HG03108 (cell line): ENCODE data around the gene KLRC4.
"Not testable (repeated sequence)": the region's sequence is repeated elsewhere in the genome, so short reads cannot be mapped to it uniquely, and the experiment has no call there.

ENCODE experiments used
- ATAC-seq: cut with Tn5 transposase; IDR thresholded peaks from one replicate; pipeline ENCODE4 v1.9.1; 2021; ENCODE audit warnings: moderate library complexity; ENCODE audit not compliant: unreplicated experiment

The KLRC4 gene

DNA sequence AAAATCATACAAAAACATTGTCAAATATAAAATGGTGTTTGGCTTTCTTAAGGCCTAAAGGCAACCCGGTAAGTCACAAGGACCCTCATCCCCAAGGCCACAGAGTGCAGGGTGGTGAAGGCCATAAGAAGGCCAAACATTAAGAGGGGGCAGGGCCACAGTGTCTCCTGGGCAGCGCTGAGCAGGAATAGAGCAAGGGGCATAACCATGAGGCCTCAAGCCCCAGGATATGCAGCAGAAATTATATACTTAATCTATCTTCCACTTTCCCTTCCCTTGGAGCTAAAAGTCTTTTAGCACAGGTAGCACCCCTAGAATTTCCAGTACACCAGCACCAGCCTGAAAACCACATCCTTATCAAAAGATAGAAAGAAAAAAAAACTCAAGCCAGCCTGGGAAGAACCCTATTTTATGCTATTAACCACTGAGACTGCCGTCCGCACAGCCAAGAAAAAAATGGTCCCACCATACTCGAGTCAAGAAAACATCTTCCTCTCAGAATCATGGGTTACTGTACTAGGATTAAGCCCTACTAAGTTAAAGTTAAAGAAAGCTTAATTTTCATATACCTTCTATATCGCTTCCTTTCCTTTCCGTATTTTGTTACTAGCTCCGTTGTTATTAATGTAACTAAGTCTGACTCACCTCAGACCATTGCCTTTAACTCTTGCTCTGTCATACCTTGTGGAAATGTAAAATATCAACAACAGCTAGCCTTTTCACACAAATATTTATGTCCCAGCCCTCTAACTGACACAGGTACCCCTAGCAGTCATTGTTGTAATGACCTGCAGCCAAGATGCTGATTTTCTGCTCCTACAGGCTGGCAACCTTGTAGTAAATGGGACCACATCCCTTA, 39.8 kb downstream of the KLRC4 start:
- ATAC-seq: no peak

- ATAC-seq: no peak
These were observed 41.1 kb downstream of the KLRC4 start for GRCh38 chr12:10368206-10369171.

GRCh38 chr12:10367714-10368113, 41.8 kb downstream of the KLRC4 start:
- not testable (repeated sequence) for ATAC-seq

GRCh38 chr12:10366875-10367274, 42.7 kb downstream of the KLRC4 start:
- no peak for ATAC-seq

GRCh38 chr12:10365696-10366405, 43.7 kb downstream of the KLRC4 start:
- no peak for ATAC-seq

DNA sequence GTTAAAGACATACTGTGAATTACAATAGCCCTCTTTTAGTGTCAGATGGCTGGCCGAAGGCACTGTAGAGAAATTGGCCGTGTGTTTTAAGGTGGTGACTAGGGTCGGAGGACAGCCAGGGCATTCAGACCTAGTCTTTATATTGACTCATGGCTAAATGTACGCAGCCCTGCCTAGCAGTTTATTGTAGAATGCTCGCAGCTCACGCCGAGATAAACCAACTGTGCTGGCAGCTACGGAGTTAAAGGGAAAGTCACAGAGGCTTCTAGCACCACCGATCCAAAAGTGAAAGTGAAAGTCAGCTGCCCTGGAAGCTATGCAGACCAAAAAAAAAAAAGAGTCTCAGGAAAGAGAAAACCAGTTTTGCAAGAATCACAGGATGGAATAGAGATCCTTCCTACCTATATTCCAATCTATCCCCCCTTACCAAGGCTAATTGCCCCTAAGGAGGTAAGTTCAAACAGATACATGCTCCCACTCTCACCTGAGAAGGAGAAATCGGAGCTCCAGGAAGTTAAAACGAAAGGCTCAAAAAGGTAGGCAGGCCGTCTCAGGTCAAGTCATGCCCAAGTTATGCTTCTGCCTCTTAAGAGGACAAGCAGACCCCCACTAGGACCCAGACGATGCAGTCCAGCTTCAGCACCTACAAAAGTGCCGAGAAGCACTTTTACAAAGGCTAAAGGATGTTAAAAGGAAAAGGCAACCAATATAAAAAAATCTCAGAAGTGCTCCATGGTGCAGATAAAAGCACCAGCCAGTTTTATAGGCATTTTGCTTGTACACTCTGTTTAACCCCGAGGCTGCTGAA, 44.5 kb downstream of the KLRC4 start:
- peak; percentile 35 for ATAC-seq

DNA sequence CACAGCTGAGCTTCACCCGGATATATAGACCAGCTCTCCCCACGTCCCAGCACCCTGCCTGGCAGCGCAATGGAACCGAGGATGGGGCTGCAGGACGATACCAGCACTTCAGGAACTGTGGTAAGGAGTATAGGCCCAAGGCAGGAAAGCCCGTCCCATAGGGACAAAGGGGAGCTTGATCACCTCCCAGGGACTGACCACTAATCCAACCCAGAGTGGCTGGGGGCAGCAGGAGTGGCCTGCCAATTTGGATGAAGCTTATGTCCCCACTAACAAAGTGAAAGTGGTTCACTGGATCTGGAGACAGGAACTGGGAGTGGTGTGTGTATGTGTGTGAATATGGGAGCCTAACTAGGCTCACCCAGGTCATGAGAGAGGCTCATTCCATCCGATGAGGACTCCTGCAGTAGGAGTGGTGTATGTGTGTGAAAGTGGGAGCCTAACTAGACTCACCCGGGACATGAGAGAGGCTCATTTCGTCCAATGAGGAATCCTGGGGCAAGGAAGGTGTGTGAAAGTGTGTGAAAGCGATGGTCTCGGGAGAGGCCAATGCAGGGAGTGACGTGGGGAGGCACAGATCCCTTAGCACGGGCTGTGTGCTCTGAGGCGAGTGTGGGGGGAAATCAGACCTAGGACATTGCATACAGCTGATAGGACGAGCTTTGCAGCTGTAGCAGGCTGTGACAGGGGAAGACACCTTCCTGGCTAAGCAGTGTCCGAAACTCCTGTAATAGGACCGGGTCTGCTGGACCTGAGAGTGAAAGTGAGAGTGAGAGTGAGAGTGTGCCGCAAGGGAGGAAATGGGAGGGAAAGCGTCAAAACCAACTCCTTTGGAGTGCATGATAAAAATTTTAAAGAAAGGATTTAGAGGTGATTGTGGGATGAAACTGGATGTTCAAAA, 45.4 kb downstream of the KLRC4 start:
- ATAC-seq: peak; percentile 89

GRCh38 chr12:10363658-10363913, 46.0 kb downstream of the KLRC4 start:
- no peak for ATAC-seq

DNA sequence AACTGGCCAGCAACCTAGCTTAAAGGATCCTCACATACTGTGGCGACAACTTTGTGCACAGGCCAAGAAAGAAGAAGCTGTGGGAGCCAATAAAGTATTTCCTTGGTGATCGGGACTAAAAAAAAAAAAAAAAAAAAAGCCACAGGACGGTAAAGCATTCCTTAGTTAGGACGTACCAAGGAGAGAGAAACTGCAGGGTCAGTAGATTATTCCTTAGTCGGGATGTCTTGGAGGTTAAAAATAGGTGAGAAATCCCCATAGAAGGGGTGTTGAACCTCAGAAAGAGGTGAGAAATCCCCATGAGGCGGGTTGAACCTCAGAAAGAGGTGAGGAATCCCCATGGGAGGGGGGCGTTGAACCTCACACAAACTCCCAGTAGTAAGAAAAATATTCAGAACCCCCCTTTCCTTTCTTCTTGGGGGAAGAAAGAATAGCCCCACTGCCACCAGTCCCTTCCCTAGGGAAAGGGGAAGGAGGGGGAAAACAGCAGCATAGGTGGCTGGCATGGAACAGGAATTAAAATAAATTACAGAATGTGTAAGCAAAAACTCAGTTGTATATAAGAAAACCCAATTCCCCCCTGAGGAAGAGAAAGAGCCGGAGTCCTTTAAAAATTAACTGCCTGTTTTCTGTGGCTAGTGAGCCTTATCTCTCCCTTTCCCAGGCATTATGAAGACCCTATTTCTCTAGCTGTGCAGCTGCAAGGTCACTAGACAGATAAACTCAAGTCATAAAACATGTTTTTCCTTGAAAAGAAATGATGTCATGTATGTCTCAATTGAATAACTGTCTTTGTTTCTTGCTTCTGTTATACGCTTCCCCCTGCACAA, 46.5 kb downstream of the KLRC4 start:
- no peak for ATAC-seq

DNA sequence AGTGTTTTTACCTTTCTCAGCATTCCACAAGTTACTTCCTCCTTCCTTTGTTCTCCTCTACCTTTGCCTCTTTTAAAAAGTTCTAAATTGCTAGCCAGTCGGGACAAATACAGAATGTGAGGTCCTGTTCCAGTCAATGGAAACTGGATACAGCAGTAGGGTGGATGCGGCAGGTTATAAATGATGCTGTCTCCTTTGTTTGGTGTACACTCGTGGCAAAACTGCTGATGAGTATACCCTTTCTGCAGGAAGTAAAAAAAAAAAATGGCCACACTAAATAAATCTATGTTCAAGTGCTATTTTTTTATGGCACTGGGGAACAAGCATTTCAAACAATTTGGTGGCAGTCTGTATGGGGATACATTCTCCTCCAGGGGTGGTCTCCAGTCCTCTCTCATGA, 47.2 kb downstream of the KLRC4 start:
- ATAC-seq: no peak

DNA sequence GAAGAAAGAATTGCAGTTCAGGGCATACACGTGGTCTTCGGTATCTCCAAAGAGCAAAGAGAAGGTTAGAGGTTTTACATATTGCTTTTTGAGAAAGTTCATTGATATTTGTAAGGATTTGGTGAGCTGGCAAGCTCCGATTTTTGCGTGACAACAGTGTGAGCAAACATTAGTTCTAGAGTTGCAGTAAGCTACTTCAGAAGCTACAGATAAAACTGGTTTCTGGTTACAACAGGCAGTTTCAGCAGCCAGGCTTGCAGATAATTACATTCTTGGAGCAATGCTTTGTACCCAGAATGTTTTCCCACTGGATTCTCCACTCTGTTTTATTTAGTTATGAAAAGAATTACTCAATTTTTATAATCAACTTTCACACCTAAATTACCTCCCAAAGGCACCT, 47.9 kb downstream of the KLRC4 start:
- no peak for ATAC-seq

DNA sequence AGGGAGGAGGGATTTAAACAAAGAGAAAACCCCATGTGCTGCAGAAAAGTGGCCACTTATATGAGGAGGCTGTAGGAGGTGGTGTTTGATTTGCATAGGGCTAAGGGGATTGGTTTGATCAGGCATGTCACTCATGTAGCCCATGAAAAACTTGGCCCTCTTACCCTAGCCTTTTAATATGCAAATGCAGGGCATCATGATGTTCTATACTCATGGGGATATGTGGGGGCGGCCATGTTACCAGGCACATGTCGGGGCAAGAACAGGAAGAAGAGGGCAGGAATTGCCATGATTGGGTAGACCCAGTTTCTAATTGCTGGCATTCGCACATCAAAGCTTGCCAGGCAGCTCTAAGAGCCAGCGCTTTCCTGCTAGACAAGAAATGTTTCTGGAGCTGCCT, 48.5 kb downstream of the KLRC4 start:
- ATAC-seq: no peak

- ATAC-seq: no peak
These were observed 50.6 kb downstream of the KLRC4 start for GRCh38 chr12:10358969-10359368.

GRCh38 chr12:10358131-10358530, 51.4 kb downstream of the KLRC4 start:
- no peak for ATAC-seq
